Renal cortical epithelial cell (primary cell): ENCODE data around the gene SPDYC. TPM values are rescaled to one million over a fixed set of nuclear protein-coding genes. Genes with fewer than 3 reads are reported as not detected.
"Not testable (repeated sequence)": the region's sequence is repeated elsewhere in the genome, so short reads cannot be mapped to it uniquely, and the experiment has no call there.

ENCODE experiments used
- DNase-seq: peaks from one replicate; pipeline ENCODE4 v3.0.0-alpha.2; 2011; ENCODE audit warnings: low read depth
- total RNA-seq: library from RNA; depleted of rRNA; stranded (reverse); fragments of >200 nt; gene quantifications from 2 replicates; pipeline ENCODE4 v1.2.3, GENCODE V29; 2014

Gene SPDYC
- total RNA-seq, 1 donor from 2014 or later = not detected

DNA sequence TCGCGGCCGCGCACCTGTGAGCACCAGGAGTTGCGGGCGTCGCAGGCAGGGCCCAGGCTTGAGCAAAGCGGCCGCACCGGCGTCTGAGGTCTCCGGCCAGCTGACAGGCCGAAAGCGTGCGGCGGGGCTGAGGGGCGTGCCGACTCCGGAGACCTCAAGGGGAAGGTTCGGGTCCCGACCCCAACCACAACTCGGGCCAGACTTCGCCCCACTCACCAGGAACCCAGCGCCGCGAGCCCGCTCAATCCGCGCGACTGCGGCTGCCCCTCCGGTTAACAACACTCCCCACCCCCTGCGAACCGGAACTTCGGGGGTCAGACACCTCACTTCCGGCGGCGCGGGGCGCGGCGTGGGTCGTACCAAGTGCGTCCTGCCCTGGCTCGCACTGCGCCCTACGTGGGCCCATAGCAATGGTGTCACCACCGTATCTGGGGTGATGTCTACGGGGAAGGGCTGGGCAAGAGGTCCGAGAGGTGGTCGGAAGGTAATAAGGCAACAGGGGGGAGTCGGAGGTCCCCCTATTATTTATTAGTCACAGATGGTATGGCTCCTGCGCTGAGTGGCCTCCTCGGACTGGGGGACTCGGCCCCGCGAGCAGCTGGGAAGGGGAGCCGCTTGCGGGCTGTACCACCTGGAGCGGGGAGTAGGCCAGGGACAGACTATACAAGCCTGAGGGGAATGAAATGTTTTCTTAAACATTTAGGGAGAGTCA, 35.6 kb upstream of the SPDYC start, which contains the start of gene SYVN1:
SYVN1 (minus strand) TSS at position 280 of the 712 bp plus-strand sequence. CDS start 918 bp downstream, outside the sequence.
- DNase-seq = peak; percentile 68

- DNase-seq = peak; percentile 98
Measured at GRCh38 chr11:65134952-65135632, 34.9 kb upstream of the SPDYC start.

GRCh38 chr11:65135633-65136145, 34.3 kb upstream of the SPDYC start:
- no peak for DNase-seq

- DNase-seq = no peak
Measured at GRCh38 chr11:65136515-65137096, 33.4 kb upstream of the SPDYC start.

GRCh38 chr11:65141896-65142494, 28.0 kb upstream of the SPDYC start:
- no peak for DNase-seq

- no peak for DNase-seq
Measured at GRCh38 chr11:65147352-65148075, 22.5 kb upstream of the SPDYC start.

GRCh38 chr11:65148657-65149056, 21.4 kb upstream of the SPDYC start:
- DNase-seq = no peak

DNA sequence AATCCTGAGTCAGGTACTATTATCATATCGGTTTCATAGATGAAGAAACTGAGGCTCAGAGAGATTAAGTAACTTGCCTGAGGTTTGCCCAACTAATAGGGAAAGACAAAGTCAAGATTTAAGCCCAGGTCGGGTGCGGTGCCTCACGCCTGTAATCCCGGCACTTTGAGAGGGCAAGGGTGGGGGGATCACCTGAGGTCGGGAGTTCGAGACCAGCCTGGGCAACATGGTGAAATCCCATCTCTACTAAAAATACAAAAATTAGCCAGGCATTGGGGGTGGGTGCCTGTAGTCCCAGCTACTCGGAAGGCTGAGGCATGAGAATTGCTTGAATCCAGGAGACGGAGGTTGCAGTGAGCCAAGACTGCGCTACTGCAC, 19.9 kb upstream of the SPDYC start:
- not testable (repeated sequence) for DNase-seq

GRCh38 chr11:65150509-65151299, 19.3 kb upstream of the SPDYC start:
- peak; percentile 87 for DNase-seq

DNA sequence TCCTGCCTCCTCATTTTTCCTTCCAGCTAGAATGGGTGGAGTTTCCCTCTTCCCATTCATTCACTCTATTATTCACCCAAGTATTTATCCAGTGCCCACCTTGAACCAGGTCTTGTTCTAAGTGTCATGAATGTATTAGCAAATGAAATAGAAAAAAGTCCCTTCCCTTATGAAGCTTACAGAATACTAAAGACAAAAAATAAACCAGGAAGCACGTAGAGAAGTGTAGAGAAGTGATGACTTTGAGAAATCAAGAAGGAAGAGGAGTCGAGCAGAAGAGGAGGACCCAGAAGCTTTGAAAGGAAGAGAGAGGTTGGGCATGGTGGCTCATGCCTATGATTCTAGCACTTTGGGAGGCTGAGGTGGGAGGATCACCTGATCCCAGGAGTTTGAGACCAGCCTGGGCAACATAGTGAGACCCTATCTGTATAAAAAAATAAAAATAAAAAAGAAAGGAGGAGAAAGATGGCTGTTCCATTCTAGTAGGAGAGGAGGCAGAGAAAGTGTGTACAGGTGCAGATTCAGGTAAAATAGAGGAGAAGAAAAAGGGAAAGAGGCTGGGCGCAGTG, 18.6 kb upstream of the SPDYC start:
- no peak for DNase-seq

- no peak for DNase-seq
Measured at GRCh38 chr11:65152122-65152521, 17.9 kb upstream of the SPDYC start.

GRCh38 chr11:65156256-65156655, 13.8 kb upstream of the SPDYC start:
- no peak for DNase-seq

GRCh38 chr11:65156926-65157325, 13.1 kb upstream of the SPDYC start:
- DNase-seq = no peak

GRCh38 chr11:65157336-65157735, 12.7 kb upstream of the SPDYC start:
- no peak for DNase-seq

DNA sequence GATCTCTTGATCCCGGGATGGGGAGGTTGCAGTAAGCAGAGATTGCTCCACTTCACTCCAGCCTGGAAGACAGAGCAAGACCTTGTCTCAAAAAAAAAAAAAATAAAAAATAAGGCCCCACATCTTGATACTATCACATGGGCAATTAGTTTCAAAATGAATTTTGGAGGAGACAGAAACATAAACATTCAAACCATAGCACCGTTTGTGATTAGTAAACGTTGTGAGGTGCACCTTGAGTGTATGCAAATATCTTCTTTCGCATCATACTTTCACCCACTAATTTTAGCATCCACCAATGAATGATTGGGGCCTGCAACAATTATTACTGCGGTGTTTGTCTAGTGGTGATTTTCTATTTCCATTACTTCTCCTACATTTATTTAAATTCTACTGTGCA, 11.0 kb upstream of the SPDYC start:
- DNase-seq = no peak

GRCh38 chr11:65160643-65161042, 9.4 kb upstream of the SPDYC start:
- no peak for DNase-seq

- no peak for DNase-seq
Measured at GRCh38 chr11:65163684-65164083, 6.3 kb upstream of the SPDYC start.

GRCh38 chr11:65165410-65166317, 4.4 kb upstream of the SPDYC start:
- DNase-seq = no peak

- no peak for DNase-seq
Measured at GRCh38 chr11:65166893-65167292, 3.1 kb upstream of the SPDYC start.
